Measurements from ENCODE around the gene GPRC5A.

GPRC5A gene

GRCh38 chr12:12885096-12885792, 6.1 kb upstream of the GPRC5A start:
- peak; percentile 67 for DNase-seq (ENCODE audit: low spot score)

GRCh38 chr12:12887471-12887870, 3.9 kb upstream of the GPRC5A start:
- DNase-seq (ENCODE audit: low spot score): no peak

- no peak for DNase-seq (ENCODE audit: low spot score)
These were observed 1.7 kb upstream of the GPRC5A start for GRCh38 chr12:12889701-12890100.

GRCh38 chr12:12890543-12891079, 751 bp upstream of the GPRC5A start:
- DNase-seq (ENCODE audit: low spot score): peak; percentile 79

GRCh38 chr12:12891881-12892355, 556 bp downstream of the GPRC5A start:
- no peak for DNase-seq (ENCODE audit: low spot score)

- DNase-seq (ENCODE audit: low spot score): no peak
These were observed 1.3 kb downstream of the GPRC5A start for GRCh38 chr12:12892681-12893141.

GRCh38 chr12:12893438-12893837, 2.1 kb downstream of the GPRC5A start:
- no peak for DNase-seq (ENCODE audit: low spot score)

- no peak for DNase-seq (ENCODE audit: low spot score)
These were observed 4.9 kb downstream of the GPRC5A start for GRCh38 chr12:12896260-12896659.

- DNase-seq (ENCODE audit: low spot score): no peak
These were observed 5.9 kb downstream of the GPRC5A start for GRCh38 chr12:12897302-12897701.

GRCh38 chr12:12898136-12898717, 6.9 kb downstream of the GPRC5A start:
- no peak for DNase-seq (ENCODE audit: low spot score)

- DNase-seq (ENCODE audit: low spot score): no peak
These were observed 7.6 kb downstream of the GPRC5A start for GRCh38 chr12:12898911-12899511.

- DNase-seq (ENCODE audit: low spot score): no peak
These were observed 8.4 kb downstream of the GPRC5A start for GRCh38 chr12:12899530-12900380.

- DNase-seq (ENCODE audit: low spot score): no peak
These were observed 9.4 kb downstream of the GPRC5A start for GRCh38 chr12:12900786-12901157.

- no peak for DNase-seq (ENCODE audit: low spot score)
These were observed 9.9 kb downstream of the GPRC5A start for GRCh38 chr12:12901158-12901791.

- DNase-seq (ENCODE audit: low spot score): no peak
These were observed 10.7 kb downstream of the GPRC5A start for GRCh38 chr12:12902036-12902435.

GRCh38 chr12:12903642-12904609, 12.6 kb downstream of the GPRC5A start:
- no peak for DNase-seq (ENCODE audit: low spot score)

GRCh38 chr12:12907552-12907951, 16.2 kb downstream of the GPRC5A start:
- DNase-seq (ENCODE audit: low spot score): no peak

- DNase-seq (ENCODE audit: low spot score): no peak
These were observed 16.9 kb downstream of the GPRC5A start for GRCh38 chr12:12908252-12908651.

- no peak for DNase-seq (ENCODE audit: low spot score)
These were observed 17.3 kb downstream of the GPRC5A start for GRCh38 chr12:12908711-12909110.

- no peak for DNase-seq (ENCODE audit: low spot score)
These were observed 18.0 kb downstream of the GPRC5A start for GRCh38 chr12:12909228-12909994.

Measured in iPS-NIHi11 (cell line).